K562 (cell line): ENCODE results near the gene PYCR2. TPM values are rescaled to one million over a fixed set of nuclear protein-coding genes. Genes with fewer than 3 reads are reported as not detected.
A peak's percentile ranks its signal among the peaks of the same experiment; 100 is the strongest.

Experiments
- BRD4 ChIP-seq: fragments of 200-600 bp; sonication (generic); IDR thresholded peaks from 2 replicates; pipeline ENCODE4 v1.6.1; 2017; ENCODE audit warnings: inconsistent platforms
- BRF1 ChIP-seq: IDR thresholded peaks from 3 replicates; pipeline ENCODE4 v1.6.1; 2011; ENCODE audit warnings: borderline replicate concordance, mild to moderate bottlenecking; ENCODE audit not compliant: insufficient read length; ENCODE audit errors: extremely low read depth
- CCNT2 ChIP-seq: IDR thresholded peaks from 2 replicates; pipeline ENCODE4 v1.6.1; 2011; ENCODE audit warnings: borderline replicate concordance, low read depth, mild to moderate bottlenecking, moderate library complexity, mixed read lengths, low read length; ENCODE audit not compliant: insufficient read length; ENCODE audit errors: extremely low read depth
- DMBX1 ChIP-seq: fragments of 250-450 bp; sonication (Bioruptor Pico); IDR thresholded peaks from 2 replicates; pipeline ENCODE4 v1.8.0; 2022; ENCODE audit warnings: inconsistent platforms, mild to moderate bottlenecking, moderate library complexity, borderline replicate concordance
- EZH2 ChIP-seq: IDR thresholded peaks from 2 replicates; pipeline ENCODE4 v1.6.1; 2012; ENCODE audit warnings: low read depth, mild to moderate bottlenecking, inconsistent platforms, low read length, borderline replicate concordance
- HMG20B ChIP-seq: fragments of 250-450 bp; sonication (Bioruptor Pico); IDR thresholded peaks from 2 replicates; pipeline ENCODE4 v1.5.0; 2021; ENCODE audit warnings: mild to moderate bottlenecking
- L3MBTL2 ChIP-seq: fragments of 450-650 bp; IDR thresholded peaks from 2 replicates; pipeline ENCODE4 v1.6.1; 2016; ENCODE audit warnings: mild to moderate bottlenecking, moderate library complexity
- NRF1 ChIP-seq, 2 experiments: fragments of 450-650 bp; IDR thresholded peaks in 1 of 2; conservative IDR thresholded peaks in 1 of 2; 2 replicates each; pipeline ENCODE4 v1.6.1; 2014; ENCODE audit warnings: mild to moderate bottlenecking in 2 of 2
- RUNX1 ChIP-seq: sonication (generic); IDR thresholded peaks from 2 replicates; pipeline ENCODE4 v1.6.1; 2016; ENCODE audit warnings: antibody characterized with exemption, low read depth
- polyA plus RNA-seq, 8 experiments: library from polyadenylated mRNA; depleted of rRNA in 4 of 8; stranded (reverse) in 5 of 8; unstranded in 3 of 8; fragments of >200 nt; fragmentation: Nextera tagmentation in 2 of 8; fragmentation: Illumina TruSeq in 1 of 8; extraction: Ambion mirVana in 2 of 8; extraction: Trizol in 1 of 8; gene quantifications; 2 replicates each; pipeline versions ENCODE4 v1.2.1 to v1.2.3, GENCODE V29; 2011 to 2014; ENCODE audit warnings: inconsistent platforms in 1 of 8, missing spikeins in 1 of 8
- total RNA-seq, 7 experiments: library from RNA; depleted of rRNA in 6 of 7; stranded (reverse); fragments of >200 nt in 6 of 7; fragmentation: Illumina TruSeq in 2 of 7; extraction: Trizol in 2 of 7; gene quantifications; 2 replicates each; pipeline versions ENCODE4 v1.2.1 to v1.2.3, GENCODE V29; 2011 to 2021; ENCODE audit warnings: low replicate concordance in 1 of 7
- TF ChIP-seq, protein P1 (sequence below): fragments of 450-650 bp; conservative IDR thresholded peaks from 2 replicates; pipeline ENCODE4 v1.6.1; 2016; ENCODE audit warnings: missing genetic modification characterization, low read depth, mild to moderate bottlenecking, missing compliant biosample characterization, moderate library complexity
- TF ChIP-seq, protein P2 (sequence below): IDR thresholded peaks from 3 replicates; pipeline ENCODE4 v1.6.1; 2011; ENCODE audit warnings: borderline replicate concordance, mild to moderate bottlenecking; ENCODE audit not compliant: insufficient read length, insufficient read depth
- TF ChIP-seq, protein P3 (sequence below): sonication (generic); formaldehyde crosslinking; IDR thresholded peaks from 2 replicates; pipeline ENCODE4 v1.8.0; 2022; ENCODE audit warnings: missing genetic modification reagents, mild to moderate bottlenecking, borderline replicate concordance
- TF ChIP-seq, protein P4 (sequence below): fragments of 200-800 bp; sonication (Bioruptor generic); IDR thresholded peaks from 2 replicates; pipeline ENCODE4 v1.6.1; 2016; ENCODE audit warnings: missing genetic modification characterization, missing compliant biosample characterization

The PYCR2 gene
- total and polyA plus RNA-seq, 9 of the 15 experiments (the other 6 are each of a cell fraction or from before 2014, with no cell fraction given) = 5.5 to 219 (median 127) TPM

DNA sequence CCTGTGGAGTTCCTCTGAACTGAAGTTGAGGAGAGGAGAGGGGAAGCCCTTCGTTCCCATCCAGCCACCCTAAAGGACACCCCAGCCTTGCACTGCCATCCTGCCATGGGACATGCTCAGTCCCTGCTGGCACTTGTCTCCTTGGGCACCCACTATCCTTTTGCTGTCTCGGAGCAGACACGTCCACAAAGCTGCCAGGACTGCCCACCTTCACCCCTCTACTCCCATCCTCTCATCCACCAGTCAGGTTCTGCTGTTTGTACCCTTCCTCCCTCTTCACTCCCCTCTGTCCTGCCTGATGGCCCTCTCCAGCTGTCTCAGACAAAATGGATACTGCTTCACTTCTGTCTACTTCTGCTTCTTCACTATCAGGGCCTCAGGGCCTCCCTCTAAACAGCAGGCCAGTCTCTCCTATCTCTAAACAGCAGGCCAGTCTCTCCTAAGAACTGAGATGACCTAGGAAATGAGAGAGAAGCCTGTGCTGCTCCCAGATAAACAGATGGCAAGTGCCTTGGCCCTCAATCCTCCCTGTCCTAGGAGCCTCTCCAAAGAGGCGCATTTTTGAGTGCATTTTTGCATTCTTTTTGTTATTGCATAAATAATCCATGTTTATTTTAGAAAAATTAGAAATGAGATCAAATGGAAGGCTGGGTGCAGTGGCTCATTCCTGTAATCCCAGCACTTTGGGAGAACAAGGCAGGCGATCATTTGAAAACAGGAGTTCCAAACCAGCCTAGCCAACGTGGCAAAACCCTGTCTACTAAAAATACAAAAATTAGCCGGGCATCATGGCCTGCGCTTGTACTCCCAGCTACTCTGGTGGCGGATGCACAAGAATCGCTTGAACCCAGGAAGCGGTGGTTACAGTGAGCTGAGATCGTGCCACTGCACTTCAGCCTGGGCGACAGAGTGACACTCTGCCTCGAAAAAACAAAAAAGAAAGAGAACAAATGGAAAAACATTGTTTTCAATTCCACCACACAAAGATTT lies 4.4 kb upstream of the PYCR2 start (continued):
- TF ChIP-seq, protein P1, sequence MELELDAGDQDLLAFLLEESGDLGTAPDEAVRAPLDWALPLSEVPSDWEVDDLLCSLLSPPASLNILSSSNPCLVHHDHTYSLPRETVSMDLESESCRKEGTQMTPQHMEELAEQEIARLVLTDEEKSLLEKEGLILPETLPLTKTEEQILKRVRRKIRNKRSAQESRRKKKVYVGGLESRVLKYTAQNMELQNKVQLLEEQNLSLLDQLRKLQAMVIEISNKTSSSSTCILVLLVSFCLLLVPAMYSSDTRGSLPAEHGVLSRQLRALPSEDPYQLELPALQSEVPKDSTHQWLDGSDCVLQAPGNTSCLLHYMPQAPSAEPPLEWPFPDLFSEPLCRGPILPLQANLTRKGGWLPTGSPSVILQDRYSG (tag) = peak; percentile 95
- TF ChIP-seq HMG20B (CRISPR knock-in tag) (no peak), L3MBTL2 (peak; percentile 78), BRD4 (peak; percentile 61; the same call in 1 of the 2 replicates), RUNX1 (peak; percentile 73; the same call in 1 of the 2 replicates), EZH2 (peak; percentile 86; the same call in 1 of the 2 replicates), NRF1 (conservative IDR thresholded peaks at IDR 0.05 in 1 of 2, IDR thresholded peaks at IDR 0.05 in 1 of 2) (peak; percentile 43 to 48; a peak in 3 of 4 replicates), BRF1 (no peak), DMBX1 (CRISPR knock-in tag) (peak; percentile 98), CCNT2 (peak; percentile 55)
- TF ChIP-seq, protein P2, sequence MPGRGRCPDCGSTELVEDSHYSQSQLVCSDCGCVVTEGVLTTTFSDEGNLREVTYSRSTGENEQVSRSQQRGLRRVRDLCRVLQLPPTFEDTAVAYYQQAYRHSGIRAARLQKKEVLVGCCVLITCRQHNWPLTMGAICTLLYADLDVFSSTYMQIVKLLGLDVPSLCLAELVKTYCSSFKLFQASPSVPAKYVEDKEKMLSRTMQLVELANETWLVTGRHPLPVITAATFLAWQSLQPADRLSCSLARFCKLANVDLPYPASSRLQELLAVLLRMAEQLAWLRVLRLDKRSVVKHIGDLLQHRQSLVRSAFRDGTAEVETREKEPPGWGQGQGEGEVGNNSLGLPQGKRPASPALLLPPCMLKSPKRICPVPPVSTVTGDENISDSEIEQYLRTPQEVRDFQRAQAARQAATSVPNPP = no peak
- TF ChIP-seq, protein P3, sequence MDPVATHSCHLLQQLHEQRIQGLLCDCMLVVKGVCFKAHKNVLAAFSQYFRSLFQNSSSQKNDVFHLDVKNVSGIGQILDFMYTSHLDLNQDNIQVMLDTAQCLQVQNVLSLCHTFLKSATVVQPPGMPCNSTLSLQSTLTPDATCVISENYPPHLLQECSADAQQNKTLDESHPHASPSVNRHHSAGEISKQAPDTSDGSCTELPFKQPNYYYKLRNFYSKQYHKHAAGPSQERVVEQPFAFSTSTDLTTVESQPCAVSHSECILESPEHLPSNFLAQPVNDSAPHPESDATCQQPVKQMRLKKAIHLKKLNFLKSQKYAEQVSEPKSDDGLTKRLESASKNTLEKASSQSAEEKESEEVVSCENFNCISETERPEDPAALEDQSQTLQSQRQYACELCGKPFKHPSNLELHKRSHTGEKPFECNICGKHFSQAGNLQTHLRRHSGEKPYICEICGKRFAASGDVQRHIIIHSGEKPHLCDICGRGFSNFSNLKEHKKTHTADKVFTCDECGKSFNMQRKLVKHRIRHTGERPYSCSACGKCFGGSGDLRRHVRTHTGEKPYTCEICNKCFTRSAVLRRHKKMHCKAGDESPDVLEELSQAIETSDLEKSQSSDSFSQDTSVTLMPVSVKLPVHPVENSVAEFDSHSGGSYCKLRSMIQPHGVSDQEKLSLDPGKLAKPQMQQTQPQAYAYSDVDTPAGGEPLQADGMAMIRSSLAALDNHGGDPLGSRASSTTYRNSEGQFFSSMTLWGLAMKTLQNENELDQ (CRISPR knock-in tag) = no peak
- TF ChIP-seq, protein P4, sequence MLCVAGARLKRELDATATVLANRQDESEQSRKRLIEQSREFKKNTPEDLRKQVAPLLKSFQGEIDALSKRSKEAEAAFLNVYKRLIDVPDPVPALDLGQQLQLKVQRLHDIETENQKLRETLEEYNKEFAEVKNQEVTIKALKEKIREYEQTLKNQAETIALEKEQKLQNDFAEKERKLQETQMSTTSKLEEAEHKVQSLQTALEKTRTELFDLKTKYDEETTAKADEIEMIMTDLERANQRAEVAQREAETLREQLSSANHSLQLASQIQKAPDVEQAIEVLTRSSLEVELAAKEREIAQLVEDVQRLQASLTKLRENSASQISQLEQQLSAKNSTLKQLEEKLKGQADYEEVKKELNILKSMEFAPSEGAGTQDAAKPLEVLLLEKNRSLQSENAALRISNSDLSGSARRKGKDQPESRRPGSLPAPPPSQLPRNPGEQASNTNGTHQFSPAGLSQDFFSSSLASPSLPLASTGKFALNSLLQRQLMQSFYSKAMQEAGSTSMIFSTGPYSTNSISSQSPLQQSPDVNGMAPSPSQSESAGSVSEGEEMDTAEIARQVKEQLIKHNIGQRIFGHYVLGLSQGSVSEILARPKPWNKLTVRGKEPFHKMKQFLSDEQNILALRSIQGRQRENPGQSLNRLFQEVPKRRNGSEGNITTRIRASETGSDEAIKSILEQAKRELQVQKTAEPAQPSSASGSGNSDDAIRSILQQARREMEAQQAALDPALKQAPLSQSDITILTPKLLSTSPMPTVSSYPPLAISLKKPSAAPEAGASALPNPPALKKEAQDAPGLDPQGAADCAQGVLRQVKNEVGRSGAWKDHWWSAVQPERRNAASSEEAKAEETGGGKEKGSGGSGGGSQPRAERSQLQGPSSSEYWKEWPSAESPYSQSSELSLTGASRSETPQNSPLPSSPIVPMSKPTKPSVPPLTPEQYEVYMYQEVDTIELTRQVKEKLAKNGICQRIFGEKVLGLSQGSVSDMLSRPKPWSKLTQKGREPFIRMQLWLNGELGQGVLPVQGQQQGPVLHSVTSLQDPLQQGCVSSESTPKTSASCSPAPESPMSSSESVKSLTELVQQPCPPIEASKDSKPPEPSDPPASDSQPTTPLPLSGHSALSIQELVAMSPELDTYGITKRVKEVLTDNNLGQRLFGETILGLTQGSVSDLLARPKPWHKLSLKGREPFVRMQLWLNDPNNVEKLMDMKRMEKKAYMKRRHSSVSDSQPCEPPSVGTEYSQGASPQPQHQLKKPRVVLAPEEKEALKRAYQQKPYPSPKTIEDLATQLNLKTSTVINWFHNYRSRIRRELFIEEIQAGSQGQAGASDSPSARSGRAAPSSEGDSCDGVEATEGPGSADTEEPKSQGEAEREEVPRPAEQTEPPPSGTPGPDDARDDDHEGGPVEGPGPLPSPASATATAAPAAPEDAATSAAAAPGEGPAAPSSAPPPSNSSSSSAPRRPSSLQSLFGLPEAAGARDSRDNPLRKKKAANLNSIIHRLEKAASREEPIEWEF (CRISPR knock-in tag) = peak; percentile 97
